Hindlimb muscle (tissue), 1 donor: ENCODE measurements around the gene MEOX2. TPM values are rescaled to one million over a fixed set of nuclear protein-coding genes. Genes with fewer than 3 reads are reported as not detected.

ENCODE experiments used
- DNase-seq: peaks from one replicate; pipeline ENCODE4 v3.0.0-alpha.2; 2013
- polyA plus RNA-seq: library from polyadenylated mRNA; unstranded; fragments of 120-200 nt; gene quantifications from one replicate; pipeline ENCODE4 v1.2.1, GENCODE V29; 2013; ENCODE audit not compliant: insufficient read length

Gene MEOX2
- polyA plus RNA-seq, 1 donor = 40.2 TPM

- DNase-seq = no peak
These were observed 77.2 kb downstream of the MEOX2 start for GRCh38 chr7:15609287-15609686.

GRCh38 chr7:15607529-15608210 is 78.8 kb downstream of the MEOX2 start:
- no peak for DNase-seq

GRCh38 chr7:15606561-15606960 is 79.9 kb downstream of the MEOX2 start:
- no peak for DNase-seq

- no peak for DNase-seq
These were observed 82.3 kb downstream of the MEOX2 start for GRCh38 chr7:15604166-15604565.

- DNase-seq = no peak
These were observed 83.4 kb downstream of the MEOX2 start for GRCh38 chr7:15603124-15603523.

GRCh38 chr7:15602236-15602635 is 84.2 kb downstream of the MEOX2 start:
- DNase-seq = no peak

- DNase-seq = no peak
These were observed 85.3 kb downstream of the MEOX2 start for GRCh38 chr7:15601175-15601574.

GRCh38 chr7:15600298-15600697 is 86.2 kb downstream of the MEOX2 start:
- no peak for DNase-seq

GRCh38 chr7:15594461-15594860 is 92.0 kb downstream of the MEOX2 start:
- no peak for DNase-seq

GRCh38 chr7:15593382-15593781 is 93.1 kb downstream of the MEOX2 start:
- peak; percentile 54 for DNase-seq

- peak; percentile 77 for DNase-seq
These were observed 100.2 kb downstream of the MEOX2 start for GRCh38 chr7:15586266-15586665.

- no peak for DNase-seq
These were observed 101.9 kb downstream of the MEOX2 start for GRCh38 chr7:15584575-15584974.

GRCh38 chr7:15582773-15583172 is 103.7 kb downstream of the MEOX2 start:
- no peak for DNase-seq

- DNase-seq = no peak
These were observed 105.0 kb downstream of the MEOX2 start for GRCh38 chr7:15581352-15581951.

- DNase-seq = no peak
These were observed 105.7 kb downstream of the MEOX2 start for GRCh38 chr7:15580604-15581351.

GRCh38 chr7:15577600-15577999 is 108.9 kb downstream of the MEOX2 start:
- no peak for DNase-seq

GRCh38 chr7:15571301-15571878 is 115.1 kb downstream of the MEOX2 start:
- DNase-seq = no peak

GRCh38 chr7:15567652-15568051 is 118.8 kb downstream of the MEOX2 start:
- DNase-seq = no peak

GRCh38 chr7:15567036-15567435 is 119.4 kb downstream of the MEOX2 start:
- no peak for DNase-seq

- no peak for DNase-seq
These were observed 120.0 kb downstream of the MEOX2 start for GRCh38 chr7:15566476-15566875.

GRCh38 chr7:15561835-15562234 is 124.6 kb downstream of the MEOX2 start, which contains the start of gene AGMO:
Gene AGMO (minus strand): TSS chr7:15562015.
- DNase-seq = no peak
